NCI-H128 (cell line): ENCODE results near the gene NFE2.
"Not testable (repeated sequence)": the region's sequence is repeated elsewhere in the genome, so short reads cannot be mapped to it uniquely, and the experiment has no call there.

Source experiments
- DNase-seq: peaks from one replicate; lab custom pipeline; 2025; ENCODE audit not compliant: unreplicated experiment; lab: John Stamatoyannopoulos, UW

The NFE2 gene

DNA sequence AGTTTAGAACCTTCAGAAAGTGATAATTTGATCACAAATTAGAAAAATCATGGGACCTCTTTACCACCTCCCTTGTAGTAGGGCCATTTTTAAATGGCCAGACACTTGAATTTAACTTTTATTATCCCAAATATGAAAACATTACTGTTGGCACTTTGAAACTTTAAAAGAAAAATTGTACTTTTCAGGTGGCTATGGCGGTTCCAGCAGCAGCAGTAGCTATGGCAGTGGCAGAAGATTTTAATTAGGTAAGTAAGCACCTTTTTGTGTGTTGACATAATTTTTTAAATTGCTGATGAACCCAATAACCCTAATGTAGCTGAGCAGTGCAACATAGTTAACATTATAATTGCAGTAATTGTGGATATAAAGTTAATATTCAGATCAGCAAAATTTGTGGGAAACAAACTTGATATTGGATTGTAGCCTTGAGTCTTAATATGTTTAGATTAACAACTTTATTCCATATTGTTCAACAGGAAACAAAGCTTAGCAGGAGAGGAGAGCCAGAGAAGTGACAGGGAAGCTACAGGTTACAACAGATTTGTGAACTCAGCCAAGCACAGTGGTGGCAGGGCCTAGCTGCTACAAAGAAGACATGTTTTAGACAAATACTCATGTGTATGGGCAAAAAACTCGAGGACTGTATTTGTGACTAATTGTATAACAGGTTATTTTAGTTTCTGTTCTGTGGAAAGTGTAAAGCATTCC lies 16.6 kb downstream of the NFE2 start:
- DNase-seq: not testable (repeated sequence)

DNA sequence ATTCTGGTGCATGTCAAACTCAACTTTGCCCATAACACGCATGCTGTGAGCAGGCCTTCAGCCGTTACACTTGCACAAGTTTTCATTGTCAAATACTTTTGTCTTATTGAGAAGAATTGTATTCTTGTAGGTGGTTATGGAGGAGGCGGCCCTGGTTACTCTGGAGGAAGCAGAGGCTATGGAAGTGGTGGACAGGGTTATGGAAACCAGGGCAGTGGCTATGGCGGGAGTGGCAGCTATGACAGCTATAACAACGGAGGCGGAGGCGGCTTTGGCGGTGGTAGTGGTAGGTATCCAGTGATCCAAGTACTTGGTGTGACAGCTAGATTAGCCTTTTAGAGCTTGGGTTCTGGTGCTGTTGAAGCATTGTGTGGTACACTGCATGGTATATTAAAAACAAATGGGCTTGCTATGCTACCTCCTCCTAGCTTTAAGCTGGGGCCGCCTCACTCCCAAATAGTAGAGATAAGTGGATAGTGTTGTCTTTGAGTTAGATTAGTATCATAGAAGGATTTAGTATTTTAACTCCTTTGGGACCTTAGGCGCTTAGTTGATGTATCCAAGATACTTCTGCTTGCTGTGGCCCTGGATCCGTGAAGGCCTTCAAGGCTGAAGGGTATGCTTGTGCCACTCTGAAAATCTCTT lies 17.7 kb downstream of the NFE2 start:
- no peak for DNase-seq

DNA sequence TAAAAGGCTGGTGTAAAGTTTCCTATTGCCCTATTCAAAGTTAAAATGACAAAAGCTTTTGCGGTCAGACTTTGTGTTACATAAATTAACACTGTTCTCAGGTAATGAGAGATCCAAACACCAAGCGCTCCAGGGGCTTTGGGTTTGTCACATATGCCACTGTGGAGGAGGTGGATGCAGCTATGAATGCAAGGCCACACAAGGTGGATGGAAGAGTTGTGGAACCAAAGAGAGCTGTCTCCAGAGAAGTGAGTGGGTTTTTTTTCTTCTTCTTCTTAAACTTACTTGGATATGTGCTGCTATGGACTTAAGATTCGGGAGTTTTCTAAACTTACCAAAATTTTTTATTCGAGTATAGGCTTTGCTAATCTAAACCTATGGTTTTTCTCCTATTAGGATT lies 19.1 kb downstream of the NFE2 start:
- DNase-seq: not testable (repeated sequence)

DNA sequence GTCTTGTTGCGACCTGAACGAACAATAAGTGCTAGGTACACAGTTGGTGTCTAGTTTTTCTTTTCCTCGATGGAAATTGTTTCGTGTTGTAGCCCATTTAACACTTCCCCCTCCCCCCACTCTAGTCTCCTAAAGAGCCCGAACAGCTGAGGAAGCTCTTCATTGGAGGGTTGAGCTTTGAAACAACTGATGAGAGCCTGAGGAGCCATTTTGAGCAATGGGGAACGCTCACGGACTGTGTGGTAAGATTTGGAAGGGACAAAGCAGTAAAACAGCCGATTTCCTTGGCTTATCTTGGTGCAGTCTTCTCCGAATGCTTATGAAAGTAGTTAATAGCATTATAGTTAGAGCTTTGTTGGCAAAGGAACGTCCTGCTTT lies 19.6 kb downstream of the NFE2 start:
- DNase-seq: not testable (repeated sequence)

DNA sequence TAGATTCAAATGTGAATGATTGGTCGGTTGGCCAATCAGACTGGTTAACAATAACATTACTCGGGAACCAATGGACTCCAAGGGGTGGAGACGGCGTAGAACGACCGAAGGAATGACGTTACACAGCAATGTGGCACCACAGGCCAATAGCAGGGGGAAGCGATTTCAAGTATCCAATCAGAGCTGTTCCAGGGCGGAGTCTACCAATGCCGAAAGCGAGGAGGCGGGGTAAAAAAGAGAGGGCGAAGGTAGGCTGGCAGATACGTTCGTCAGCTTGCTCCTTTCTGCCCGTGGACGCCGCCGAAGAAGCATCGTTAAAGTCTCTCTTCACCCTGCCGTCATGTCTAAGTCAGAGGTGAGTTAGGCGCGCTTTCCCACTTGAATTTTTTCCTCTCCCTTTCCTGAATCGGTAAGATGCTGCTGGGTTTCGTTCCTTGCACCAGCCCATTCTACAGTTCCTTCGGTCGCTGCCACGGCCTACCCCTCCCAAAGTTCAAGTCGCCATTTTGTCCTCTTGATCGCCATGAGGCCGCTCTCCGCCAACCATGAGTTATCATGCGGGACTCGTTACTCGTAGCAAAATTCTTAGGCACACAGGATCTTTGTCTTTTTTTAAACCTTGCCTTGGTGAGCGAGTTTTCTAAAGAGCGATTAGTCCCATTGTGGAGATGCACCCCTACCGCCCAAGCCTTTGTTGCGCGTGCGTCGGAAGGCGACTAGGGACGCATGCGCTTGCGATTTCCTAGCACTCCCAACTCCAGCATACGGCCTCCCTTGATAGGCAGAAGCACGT lies 20.2 kb downstream of the NFE2 start, which contains the start of gene HNRNPA1:
Gene HNRNPA1, plus strand, starts transcription at position 259 of the 793 bp plus-strand sequence. Its CDS starts 82 bp downstream, at position 341.
- peak; percentile 98 for DNase-seq

DNA sequence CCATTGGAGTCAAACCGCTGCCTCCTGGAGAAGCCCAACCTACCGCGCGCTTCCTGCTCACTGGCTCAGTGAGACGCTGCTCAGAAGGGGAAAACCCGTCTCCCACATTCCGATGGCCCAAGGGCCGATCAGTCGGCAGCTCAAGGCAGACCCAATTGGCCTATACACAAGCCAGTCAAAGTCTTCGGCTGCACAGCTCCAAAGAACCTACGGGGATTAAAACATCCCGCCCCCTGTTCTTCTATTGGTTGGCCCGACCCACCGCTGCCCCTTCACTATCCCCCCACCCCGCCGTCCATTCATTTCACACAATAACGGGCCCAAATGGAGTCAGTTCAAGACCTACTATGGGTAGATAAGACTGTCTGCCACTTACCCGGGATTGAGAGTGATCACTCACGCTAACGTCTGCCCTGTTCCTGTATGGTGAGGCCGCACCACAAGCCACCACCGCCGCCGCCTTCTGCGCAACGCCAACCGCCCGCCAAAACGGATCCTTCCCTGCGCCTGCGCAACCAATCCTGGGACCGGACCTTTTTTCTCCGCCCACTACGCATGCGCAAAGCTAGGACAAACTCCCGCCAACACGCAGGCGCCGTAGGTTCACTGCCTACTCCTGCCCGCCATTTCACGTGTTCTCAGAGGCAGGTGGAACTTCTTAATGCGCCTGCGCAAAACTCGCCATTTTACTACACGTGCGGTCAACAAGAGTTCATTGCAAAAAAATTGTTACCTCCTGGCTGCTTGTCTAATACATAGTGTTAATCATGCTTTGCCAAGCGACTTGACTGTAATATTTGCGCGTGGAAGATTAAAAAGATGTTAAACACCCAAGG lies 21.0 kb downstream of the NFE2 start, which contains the start of gene CBX5:
Gene CBX5, minus strand, starts transcription at position 491 of the 836 bp plus-strand sequence. CDS start 22,472 bp downstream, outside the sequence.
- DNase-seq: peak; percentile 99

DNA sequence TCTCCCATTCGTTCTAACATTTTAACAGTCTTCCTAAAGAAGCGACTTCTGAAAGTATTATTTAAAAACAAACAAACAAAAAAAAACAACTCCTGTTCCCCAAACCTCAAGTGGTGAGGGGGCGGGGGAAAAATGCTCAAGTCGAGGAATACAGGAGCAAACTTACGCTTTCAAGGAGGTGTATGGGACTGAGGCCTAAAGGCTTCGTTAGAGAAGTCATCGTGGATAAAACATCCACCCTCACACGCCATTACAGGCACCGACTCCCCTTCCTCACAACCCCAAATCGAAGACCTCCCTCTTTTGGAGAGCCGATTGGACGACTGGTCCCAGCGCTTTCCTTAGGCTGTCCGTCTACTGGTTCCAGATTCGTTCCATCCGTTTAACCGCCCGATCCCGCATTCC lies 21.6 kb downstream of the NFE2 start:
- DNase-seq: no peak

DNA sequence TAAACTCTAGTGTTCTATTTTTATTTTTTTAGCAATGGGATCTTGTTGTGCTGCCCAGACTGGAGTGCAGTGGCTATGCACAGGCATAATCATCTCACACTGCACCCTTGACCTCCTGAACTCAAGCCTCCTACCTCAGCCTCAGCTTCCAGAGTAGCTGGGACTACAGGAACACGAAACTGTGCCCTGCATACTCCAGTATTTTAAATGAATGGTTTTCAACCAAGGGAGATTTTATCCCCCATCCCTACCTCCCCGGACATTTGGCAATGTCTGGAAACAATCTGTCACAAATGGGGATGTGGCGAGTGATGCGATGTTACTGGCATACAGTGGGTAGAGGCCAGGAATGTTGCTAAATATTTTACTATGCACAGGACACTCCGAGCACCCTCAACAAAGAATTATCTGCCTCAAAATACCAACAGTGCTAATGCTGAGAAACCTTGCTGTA lies 23.0 kb downstream of the NFE2 start:
- DNase-seq: no peak

DNA sequence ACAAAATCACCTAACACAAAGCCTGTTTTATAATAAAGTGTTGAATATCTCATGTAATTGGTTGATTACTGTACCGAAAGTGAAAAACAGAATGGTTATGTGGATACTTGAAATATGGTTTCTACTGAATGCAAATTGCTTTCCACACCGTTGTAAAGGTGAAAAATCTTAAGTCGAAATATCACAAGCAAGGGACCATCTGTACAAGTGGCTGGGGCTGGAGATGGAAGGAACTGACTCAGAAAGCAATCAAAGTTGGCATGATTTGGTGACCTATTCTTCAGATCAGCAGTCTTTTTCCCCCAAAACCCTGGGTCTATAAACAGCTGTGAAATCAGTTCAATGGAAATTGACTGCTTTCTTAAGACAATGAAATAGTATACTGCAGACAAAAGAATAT lies 24.4 kb downstream of the NFE2 start:
- no peak for DNase-seq

DNA sequence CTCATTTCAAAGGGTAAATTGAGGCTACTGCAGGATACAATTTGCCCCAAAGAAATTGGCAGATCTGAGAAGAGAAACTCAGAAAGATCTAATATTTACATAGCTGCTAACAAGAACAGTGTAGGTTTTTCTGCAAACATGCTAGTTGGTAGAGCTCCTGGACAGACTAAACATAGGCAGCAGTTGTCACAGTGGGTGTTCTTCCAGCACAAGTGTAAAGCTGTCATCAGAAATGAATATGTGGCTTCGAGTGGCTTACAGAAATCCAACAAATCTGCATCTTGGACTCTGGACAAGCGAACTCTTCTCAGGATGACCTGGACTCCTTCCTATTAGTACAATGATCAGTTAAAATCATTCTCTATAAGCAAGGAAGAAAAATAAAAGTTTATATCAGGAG lies 26.8 kb downstream of the NFE2 start:
- DNase-seq: no peak

DNA sequence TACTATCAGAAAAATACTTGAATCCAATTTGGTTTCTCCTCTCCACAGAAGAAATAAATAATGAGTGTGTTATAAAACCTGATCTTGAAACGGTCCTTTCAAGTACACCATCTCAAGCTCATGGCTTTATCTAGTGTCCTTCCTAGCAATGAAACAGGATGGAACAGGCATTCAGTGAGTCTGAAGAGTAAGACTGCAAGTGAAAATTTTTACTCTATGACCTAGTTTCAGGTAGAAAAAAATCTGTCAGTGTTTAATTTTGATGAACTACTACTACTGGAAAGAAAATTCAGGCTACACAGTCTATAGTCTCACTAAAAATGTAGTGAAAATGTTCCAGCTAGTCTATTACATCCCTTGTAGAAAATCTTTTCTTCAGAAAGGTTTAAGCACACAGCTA lies 28.6 kb downstream of the NFE2 start:
- DNase-seq: no peak

DNA sequence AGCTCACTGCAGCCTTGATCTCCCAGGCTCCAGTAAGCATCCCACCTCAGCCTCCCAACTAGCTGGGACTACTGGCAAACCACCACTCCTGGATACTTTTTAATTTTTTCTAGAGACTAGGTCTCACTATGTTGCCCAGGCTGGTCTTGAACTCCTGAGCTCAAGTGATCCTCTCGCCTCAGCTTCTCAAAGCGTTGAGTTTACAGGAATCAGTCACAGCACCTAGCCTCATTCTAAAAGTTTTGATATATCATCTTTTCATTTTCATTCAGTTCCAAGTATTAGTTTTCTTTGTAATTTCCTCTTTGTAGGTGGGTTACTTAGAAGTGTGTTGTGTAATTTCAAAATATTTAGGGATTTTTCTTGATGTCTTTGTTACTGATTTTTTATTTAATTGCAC lies 30.5 kb downstream of the NFE2 start:
- no peak for DNase-seq

DNA sequence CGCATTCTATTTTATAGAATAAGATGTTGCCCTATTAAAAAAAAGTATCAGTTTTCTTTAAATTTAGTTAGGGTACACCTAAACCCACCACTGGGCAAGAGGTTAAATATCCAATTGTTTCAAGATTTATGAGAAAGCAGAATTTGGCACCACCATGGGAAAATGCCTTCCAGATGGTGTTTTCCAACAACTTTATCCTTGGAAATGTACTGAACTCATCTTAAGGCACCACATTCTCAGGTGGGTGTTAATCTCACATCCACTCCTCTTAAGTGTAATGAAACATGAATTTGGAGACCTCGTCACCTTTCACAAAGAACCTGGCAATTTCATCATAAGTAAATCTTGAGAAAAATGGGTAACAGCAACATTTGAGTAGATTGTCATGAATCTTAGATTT lies 34.0 kb downstream of the NFE2 start:
- DNase-seq: no peak

DNA sequence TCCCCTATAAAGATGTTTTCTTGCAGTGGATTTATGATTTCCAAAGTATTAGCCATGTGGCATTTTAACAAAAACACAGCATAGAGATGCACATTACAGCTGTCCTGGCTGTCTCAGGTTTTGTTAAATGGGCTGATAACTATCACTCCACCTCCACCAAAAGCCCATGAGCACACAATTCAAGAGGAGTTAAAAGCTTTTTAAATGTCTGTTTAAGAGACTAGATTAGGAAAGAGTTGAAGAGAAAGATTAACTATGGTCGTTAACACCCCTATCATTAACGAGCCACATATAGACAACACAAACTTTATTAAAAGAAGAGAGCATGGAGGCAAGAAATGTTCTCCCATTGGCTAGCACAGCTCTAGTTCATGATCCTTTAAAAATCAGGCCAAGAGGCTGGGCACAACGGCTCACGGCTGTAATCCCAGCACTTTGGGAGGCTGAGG lies 35.4 kb downstream of the NFE2 start:
- no peak for DNase-seq

DNA sequence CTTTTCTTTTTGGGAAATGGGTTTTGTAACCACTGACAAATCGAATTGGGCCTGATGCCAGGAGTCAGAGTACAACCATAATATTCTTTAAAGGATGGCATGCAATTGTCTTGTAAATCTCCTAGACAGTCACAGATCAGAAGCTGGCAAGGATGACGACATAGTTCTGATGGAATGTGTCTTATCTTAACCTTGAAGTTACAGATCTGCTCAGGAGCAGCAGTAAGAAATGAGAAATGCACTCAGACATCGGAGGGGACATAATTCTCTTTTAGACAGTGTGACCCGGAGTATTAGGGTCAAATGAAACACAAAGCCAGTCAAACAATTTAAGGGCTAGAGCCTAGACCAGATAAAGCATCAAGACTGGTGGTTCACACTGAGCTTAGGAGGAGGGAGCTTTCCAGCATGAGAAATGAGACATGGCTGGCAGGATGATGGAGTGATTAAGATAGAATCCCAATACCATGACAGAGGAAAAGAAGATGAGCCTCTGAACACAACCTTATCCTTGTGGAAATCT lies 38.4 kb downstream of the NFE2 start:
- no peak for DNase-seq

DNA sequence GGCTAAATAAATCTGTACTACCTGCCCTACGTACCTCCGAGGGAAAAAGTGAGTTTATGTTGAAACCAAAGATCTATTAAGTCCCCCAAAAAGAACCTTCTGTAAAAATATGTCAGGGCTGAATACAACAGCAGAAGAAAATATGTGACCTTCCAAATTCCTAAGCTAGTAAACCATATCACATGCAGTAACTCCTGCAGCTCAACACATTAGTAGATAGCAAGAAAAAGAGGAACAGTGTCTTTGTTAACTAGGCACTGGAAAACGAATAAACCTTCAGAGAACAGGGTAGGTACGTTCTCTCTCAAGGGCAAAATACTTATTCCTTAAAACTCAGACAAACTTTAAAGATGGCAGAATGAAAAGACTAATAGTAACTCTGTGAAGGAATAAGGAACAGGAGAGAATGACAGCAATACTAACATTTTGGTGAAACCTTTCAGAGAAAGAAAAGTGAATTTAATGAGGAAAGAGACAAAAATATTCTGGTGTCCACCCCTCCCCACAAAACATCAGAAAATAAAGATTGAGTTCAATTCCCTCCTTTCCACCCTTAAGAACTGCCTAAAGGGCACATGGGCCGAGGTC lies 38.9 kb downstream of the NFE2 start:
- no peak for DNase-seq

DNA sequence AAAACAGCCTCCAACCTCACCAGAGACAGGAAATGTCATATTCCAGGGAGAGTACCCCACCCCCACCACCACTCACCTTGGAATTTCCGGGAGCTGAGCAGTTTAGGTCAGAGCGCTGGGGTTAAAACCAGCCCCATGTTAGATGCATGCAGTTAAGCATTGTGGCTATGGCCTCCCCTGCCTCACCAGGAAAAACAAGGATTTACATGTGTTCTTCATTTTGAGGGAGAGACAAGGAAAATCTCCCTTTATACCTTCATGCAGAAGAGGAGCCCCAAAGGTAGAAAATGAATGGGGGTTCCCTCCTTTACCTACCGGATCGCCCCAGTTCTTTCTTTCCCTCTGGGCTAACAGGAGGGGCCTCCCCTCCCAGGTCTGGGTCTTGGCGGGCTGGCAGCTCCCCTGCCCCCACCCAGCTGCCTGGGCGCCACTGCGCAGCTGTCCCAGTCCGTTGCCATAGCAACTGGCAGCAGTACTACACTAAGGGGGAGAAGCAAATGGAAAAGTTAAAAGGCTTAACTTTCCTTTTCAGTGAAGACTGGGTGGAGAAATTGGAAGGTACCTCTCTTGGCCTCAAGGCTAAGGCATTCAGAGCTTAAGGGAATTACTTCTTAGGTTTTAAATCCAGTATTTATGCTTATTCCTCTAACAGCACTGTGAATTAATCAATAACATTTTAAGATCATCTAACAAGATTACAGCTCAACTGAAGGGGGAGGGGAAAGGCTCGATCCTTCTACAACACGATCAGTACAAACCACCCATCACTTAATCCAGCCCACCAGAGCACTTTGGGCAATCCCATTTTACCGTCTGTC lies 41.4 kb downstream of the NFE2 start:
- DNase-seq: peak; percentile 63

DNA sequence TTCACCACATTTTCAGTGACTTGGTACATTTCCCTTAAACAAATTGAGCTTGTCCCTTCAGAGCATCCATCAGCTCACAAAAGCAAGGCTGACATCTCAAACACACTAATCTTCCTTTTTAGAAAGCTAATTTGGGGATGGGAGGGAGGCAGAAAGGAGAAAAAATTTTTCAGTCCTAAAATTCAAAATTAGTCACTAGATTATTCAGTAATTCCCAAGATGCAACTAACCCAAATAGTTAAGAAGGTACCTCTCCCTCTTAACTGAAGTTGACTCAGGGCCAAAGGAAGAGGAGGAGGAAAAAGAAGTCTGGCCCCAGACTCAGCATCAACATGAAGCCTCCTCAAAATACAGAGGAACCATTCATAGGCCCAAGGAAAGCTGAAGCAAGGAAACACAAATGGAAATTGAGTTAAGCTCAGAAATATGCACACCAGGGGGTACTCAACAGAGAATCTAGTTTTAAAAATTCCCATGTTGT lies 42.6 kb downstream of the NFE2 start:
- no peak for DNase-seq

DNA sequence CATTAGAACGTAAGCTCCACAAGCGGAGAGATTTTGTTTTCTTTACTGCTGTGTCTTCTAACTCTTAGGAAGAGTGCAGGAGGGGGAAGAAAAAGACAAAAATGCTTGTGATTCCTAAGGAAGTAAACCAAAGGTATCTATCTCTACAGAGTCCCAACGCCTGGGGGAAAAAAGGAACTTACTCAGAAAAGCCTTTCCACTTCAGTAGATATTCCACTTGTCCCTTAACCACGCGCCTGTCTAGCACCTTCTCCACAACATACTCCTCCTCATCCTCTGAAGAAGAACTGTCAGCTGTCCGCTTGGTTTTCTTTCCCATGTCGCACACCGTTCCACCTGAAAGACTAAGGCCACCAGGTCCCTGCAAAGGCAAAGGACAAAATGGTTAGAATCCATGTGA lies 43.5 kb downstream of the NFE2 start:
- DNase-seq: no peak
